GM19452 (cell line): ENCODE measurements around the gene INPP5A.

ENCODE experiments used
- ATAC-seq: cut with Tn5 transposase; IDR thresholded peaks from one replicate; pipeline ENCODE4 v1.9.1; 2021; ENCODE audit not compliant: unreplicated experiment

The INPP5A gene

DNA sequence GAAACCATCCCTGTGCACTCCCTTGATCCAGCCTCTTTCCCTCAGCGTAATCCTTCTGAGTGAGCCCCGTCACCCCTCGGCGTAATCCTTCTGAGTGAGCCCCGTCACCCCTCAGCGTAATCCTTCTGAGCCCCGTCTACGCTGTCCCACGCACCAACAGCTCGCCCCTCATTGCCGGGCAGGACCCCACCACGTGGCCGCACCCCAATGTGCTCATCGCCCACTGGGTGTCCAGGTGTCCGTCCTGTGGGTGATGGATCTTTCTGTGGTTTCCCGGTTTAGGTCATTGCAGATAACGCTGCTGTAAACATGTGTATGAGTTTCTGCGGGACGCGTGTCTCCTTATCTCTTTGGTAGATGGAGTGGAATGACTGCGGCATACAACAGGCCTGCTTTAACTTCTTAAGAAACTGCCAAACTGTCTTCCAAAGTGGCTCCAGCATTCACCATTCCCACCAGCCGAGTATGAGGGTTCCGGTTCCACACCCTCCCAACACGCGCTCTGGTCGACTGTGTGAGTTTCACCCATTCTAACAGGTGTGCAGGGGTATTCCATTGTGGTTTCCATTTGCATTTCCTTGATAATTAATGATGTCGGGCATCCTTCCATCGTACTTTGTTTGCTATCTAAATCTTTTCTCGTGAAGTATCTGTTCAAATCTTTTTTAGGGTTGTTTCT, 290.4 kb downstream of the INPP5A start:
- no peak for ATAC-seq

DNA sequence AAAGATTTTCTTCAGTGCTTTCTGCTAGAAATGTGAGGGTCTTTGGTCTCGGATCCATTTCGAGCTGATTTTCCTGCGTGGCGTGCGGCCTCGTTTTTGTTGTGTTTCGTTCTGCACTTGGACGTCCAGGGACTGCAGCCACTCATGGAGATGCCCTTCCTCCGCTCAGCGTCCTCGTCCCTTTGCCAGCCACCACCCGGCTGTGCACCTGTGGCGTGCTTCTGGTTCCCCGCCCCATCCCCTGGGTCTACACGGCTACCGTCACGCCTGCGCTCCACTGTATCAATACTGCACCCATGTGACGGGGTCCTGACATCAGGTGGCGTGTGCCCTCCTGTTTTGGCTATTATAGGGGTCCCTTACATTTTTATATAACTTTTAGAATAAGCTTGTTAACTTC, 291.1 kb downstream of the INPP5A start:
- ATAC-seq: no peak

DNA sequence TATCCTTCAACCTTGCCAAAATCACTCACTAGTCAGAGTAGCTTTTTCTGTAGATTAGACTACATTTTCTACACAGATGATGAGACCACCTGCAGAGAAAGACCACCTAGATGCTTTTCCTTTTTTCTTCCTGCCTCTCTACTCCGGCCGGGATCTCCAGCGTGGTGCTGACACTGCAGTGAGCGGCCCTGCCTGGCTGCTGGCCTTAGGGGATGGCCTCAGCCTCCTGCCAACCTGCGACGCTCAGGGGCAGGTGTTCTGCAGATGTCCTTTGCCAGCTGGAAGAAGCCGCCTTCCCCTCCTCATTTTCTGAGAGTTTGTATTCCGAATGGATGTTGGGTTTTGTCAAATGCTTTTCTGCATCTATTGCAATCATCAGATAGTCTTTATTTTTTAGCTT, 291.8 kb downstream of the INPP5A start:
- ATAC-seq: no peak

DNA sequence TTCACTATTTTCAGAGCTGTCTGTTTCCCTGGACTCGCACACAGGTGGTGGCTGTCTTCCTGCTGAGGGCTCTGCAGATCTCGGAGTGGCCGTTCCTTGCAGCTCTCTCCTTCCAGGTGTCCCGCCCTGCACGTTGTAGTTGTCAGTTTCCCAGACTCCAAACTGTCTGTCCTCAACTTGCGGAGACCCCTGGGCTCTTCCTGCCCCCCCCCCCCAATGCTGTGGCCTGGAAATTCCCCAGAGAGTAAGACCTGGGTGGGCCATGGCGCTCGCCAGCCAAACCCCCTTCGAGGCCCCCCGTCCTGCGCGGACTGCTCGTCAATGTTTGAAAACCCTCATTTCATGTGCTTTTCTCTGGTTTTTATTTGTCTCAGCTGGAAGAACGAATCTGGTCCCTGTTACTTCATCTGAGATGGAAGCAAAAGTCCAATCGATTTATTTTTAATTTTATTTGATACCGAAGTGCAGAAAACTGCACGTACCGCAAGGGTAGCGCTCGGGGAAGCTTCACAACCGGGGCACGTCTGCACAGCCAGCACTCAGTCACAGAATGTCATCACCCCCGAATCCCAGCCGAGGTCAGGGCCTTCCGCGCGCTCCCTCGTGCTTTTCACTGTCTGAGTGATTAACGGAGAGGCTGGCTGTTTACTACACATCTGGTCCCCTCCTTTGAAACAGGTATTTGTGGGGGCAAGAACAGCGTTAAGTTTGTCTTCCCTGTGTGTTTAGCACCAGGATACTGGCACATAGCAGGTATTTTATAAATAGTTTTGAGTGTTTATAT, 294.8 kb downstream of the INPP5A start:
- no peak for ATAC-seq
